OCI-LY1 (cell line): ENCODE results near the gene CNTNAP2.

Experiments used
- H2AFZ ChIP-seq: fragments of 200-600 bp; sonication (generic), shearing (Covaris generic); 2 replicates; pipeline ENCODE4 v1.6.0; 2014; ENCODE audit warnings: antibody characterized with exemption, mild to moderate bottlenecking, low read length
- H3F3A ChIP-seq: fragments of 200-600 bp; sonication (generic), shearing (Covaris generic); 2 replicates; pipeline ENCODE4 v1.6.0; 2014; ENCODE audit warnings: mild to moderate bottlenecking, antibody characterized with exemption, low read length, moderate library complexity; ENCODE audit not compliant: insufficient read depth
- H3K27ac ChIP-seq: fragments of 200-600 bp; sonication (generic); 2 replicates; pipeline ENCODE4 v1.5.1; 2014; ENCODE audit warnings: low read length, mixed run types, mild to moderate bottlenecking, low read depth; ENCODE audit not compliant: poor library complexity, severe bottlenecking
- H3K27me3 ChIP-seq: fragments of 200-600 bp; sonication (generic); 2 replicates; pipeline ENCODE4 v1.6.0; 2014; ENCODE audit warnings: antibody characterized with exemption, mild to moderate bottlenecking, low read length, moderate library complexity; ENCODE audit not compliant: insufficient read depth
- H3K36me3 ChIP-seq: fragments of 200-600 bp; sonication (generic); 2 replicates; pipeline ENCODE4 v1.6.1; 2014; ENCODE audit warnings: mild to moderate bottlenecking, antibody characterized with exemption, low read length, moderate library complexity, mixed read lengths; ENCODE audit not compliant: insufficient read depth
- H3K4me1 ChIP-seq: fragments of 200-600 bp; sonication (generic); 2 replicates; pipeline ENCODE4 v1.5.1; 2014; ENCODE audit warnings: mild to moderate bottlenecking, low read length, moderate library complexity; ENCODE audit not compliant: insufficient read depth, severe bottlenecking
- H3K4me2 ChIP-seq: fragments of 200-600 bp; sonication (generic), shearing (Covaris generic); 2 replicates; pipeline ENCODE4 v1.6.1; 2014; ENCODE audit warnings: low read length
- H3K4me3 ChIP-seq: fragments of 200-600 bp; sonication (generic); 2 replicates; pipeline ENCODE4 v1.5.1; 2014; ENCODE audit warnings: low read length, low read depth, mild to moderate bottlenecking, mixed read lengths; ENCODE audit not compliant: poor library complexity, severe bottlenecking
- H3K79me2 ChIP-seq: fragments of 200-600 bp; shearing (Covaris generic); 2 replicates; pipeline ENCODE4 v1.6.1; 2016; ENCODE audit warnings: mixed run types, low read length, mixed read lengths; ENCODE audit not compliant: insufficient read depth
- H3K9ac ChIP-seq: fragments of 200-600 bp; sonication (generic), shearing (Covaris generic); 2 replicates; pipeline ENCODE4 v1.6.1; 2014; ENCODE audit warnings: mild to moderate bottlenecking, low read length, mixed read lengths
- H3K9me2 ChIP-seq: fragments of 200-600 bp; sonication (generic), shearing (Covaris generic); 2 replicates; pipeline ENCODE4 v1.6.1; 2014; ENCODE audit warnings: low read depth, mild to moderate bottlenecking, low read length, mixed read lengths
- H3K9me3 ChIP-seq: fragments of 200-600 bp; shearing (Covaris generic); 2 replicates; pipeline ENCODE4 v1.6.1; 2014; ENCODE audit warnings: low read length, mixed read lengths
- H4K20me1 ChIP-seq: fragments of 200-600 bp; sonication (generic), shearing (Covaris generic); 2 replicates; pipeline ENCODE4 v1.6.0; 2016; ENCODE audit warnings: mild to moderate bottlenecking, low read length; ENCODE audit not compliant: insufficient read depth
- CTCF ChIP-seq: fragments of 200-600 bp; sonication (generic), shearing (Covaris generic); IDR thresholded peaks from 2 replicates; pipeline ENCODE4 v1.5.1; 2017; ENCODE audit warnings: mild to moderate bottlenecking, antibody characterized with exemption, low read length, moderate library complexity, mixed read lengths
- EZH2 ChIP-seq: fragments of 200-600 bp; sonication (generic), shearing (Covaris generic); IDR thresholded peaks from 2 replicates; pipeline ENCODE4 v1.8.0; 2017; ENCODE audit warnings: borderline replicate concordance, mixed run types, mild to moderate bottlenecking, antibody characterized with exemption, low read length, moderate library complexity, mixed read lengths

The CNTNAP2 gene

GRCh38 chr7:148397551-148397950 is 2280.9 kb downstream of the CNTNAP2 start:
- no peak overlapping the region for H3K4me3 ChIP-seq
- H3K4me2 ChIP-seq = no peak overlapping the region
- H3K79me2 ChIP-seq = no peaks in the 10 kb centered on the region
- no peaks in the 10 kb centered on the region for H3K27me3 ChIP-seq
- no peak overlapping the region for H3K27ac ChIP-seq
- no peak overlapping the region for H3K9ac ChIP-seq
- H4K20me1 ChIP-seq = no peaks in the 10 kb centered on the region
- H3K4me1 ChIP-seq = no peaks in the 10 kb centered on the region
- H3K36me3 ChIP-seq = no peaks in the 10 kb centered on the region
- no peaks in the 10 kb centered on the region for H3K9me3 ChIP-seq
- H3K9me2 ChIP-seq = no peaks in the 10 kb centered on the region
- no peak overlapping the region for H2AFZ ChIP-seq
- TF ChIP-seq EZH2 (no peak), CTCF (no peak)
- H3F3A ChIP-seq = no peaks in the 10 kb centered on the region

GRCh38 chr7:148397985-148398384 is 2281.4 kb downstream of the CNTNAP2 start:
- Histone ChIP-seq H3K9me2 (no peaks in the 10 kb centered on the region), H3K9ac (no peak overlapping the region), H3K9me3 (no peaks in the 10 kb centered on the region), H3K27ac (no peak overlapping the region), H3K4me2 (no peak overlapping the region), H3F3A (no peaks in the 10 kb centered on the region), H4K20me1 (no peaks in the 10 kb centered on the region), H2AFZ (no peak overlapping the region), H3K36me3 (no peaks in the 10 kb centered on the region), H3K4me1 (no peaks in the 10 kb centered on the region), H3K4me3 (no peak overlapping the region), H3K27me3 (no peaks in the 10 kb centered on the region), H3K79me2 (no peaks in the 10 kb centered on the region)
- TF ChIP-seq EZH2 = no peak
- TF ChIP-seq CTCF = no peak

- no peak overlapping the region for H3K9ac ChIP-seq
- H3K4me3 ChIP-seq = no peak overlapping the region
- H3K4me2 ChIP-seq = no peak overlapping the region
- no peaks in the 10 kb centered on the region for H3K27me3 ChIP-seq
- H3F3A ChIP-seq = no peaks in the 10 kb centered on the region
- TF ChIP-seq CTCF = no peak
- TF ChIP-seq EZH2 = no peak
- no peak overlapping the region for H3K27ac ChIP-seq
- H3K4me1 ChIP-seq = no peaks in the 10 kb centered on the region
- no peaks in the 10 kb centered on the region for H4K20me1 ChIP-seq
- H3K9me2 ChIP-seq = no peaks in the 10 kb centered on the region
- H2AFZ ChIP-seq = no peak overlapping the region
- H3K9me3 ChIP-seq = no peaks in the 10 kb centered on the region
- no peaks in the 10 kb centered on the region for H3K36me3 ChIP-seq
- H3K79me2 ChIP-seq = no peaks in the 10 kb centered on the region
These were observed 2282.3 kb downstream of the CNTNAP2 start for GRCh38 chr7:148398844-148399365.
